A673 (cell line): ENCODE results near the gene KAT14. TPM values are rescaled to one million over a fixed set of nuclear protein-coding genes. Genes with fewer than 3 reads are reported as not detected.
"Not testable (repeated sequence)": the region's sequence is repeated elsewhere in the genome, so short reads cannot be mapped to it uniquely, and the experiment has no call there.

Experiments
- Bru-seq: library from RNA; stranded (reverse); fragments of 400-500 nt; gene quantifications from one replicate; lab custom pipeline; 2021; lab: Mats Ljungman, UMichigan
- BruChase-seq, 2 experiments: library from RNA; stranded (reverse); fragments of 400-500 nt; gene quantifications; one replicate each; lab custom pipeline; 2021; lab: Mats Ljungman, UMichigan
- BruUV-seq: library from RNA; stranded (reverse); fragments of 400-500 nt; replicated peaks from 2 replicates; lab custom pipeline; 2021; lab: Mats Ljungman, UMichigan
- CTCF ChIA-PET: fragments of 300-600 bp; sonication (Branson Sonifier 250); formaldehyde crosslinking; loops from one replicate; lab custom pipeline; 2022; ENCODE audit warnings: antibody characterized with exemption; lab: Charles Lee
- POLR2A ChIA-PET: fragments of 300-600 bp; sonication (Branson Sonifier 250); formaldehyde crosslinking; loops from one replicate; lab custom pipeline; 2022; ENCODE audit warnings: antibody characterized with exemption; ENCODE audit not compliant: low non-redundant PET; lab: Charles Lee
- DNase-seq: peaks from one replicate; pipeline ENCODE4 v3.0.0-alpha.2; 2015; ENCODE audit warnings: low spot score
- H3K27ac ChIP-seq: fragments of 200-600 bp; sonication (generic); 2 replicates; pipeline ENCODE4 v1.5.1; 2016; ENCODE audit warnings: mixed run types, low read depth, mild to moderate bottlenecking, mixed read lengths, antibody characterized with exemption, low read length; ENCODE audit not compliant: poor library complexity, severe bottlenecking
- H3K27me3 ChIP-seq: fragments of 200-600 bp; sonication (generic); replicated peaks from 2 replicates; pipeline ENCODE4 v1.6.1; 2017; ENCODE audit warnings: mixed run types, low read depth, mild to moderate bottlenecking, mixed read lengths, antibody characterized with exemption, low read length; ENCODE audit not compliant: insufficient read depth, poor library complexity
- H3K36me3 ChIP-seq: fragments of 200-600 bp; sonication (generic); 2 replicates; pipeline ENCODE4 v1.6.1; 2016; ENCODE audit warnings: mixed run types, mild to moderate bottlenecking, mixed read lengths, antibody characterized with exemption, low read length; ENCODE audit not compliant: insufficient read depth, poor library complexity, severe bottlenecking
- H3K4me1 ChIP-seq: fragments of 200-600 bp; sonication (generic); 2 replicates; pipeline ENCODE4 v1.6.1; 2017; ENCODE audit warnings: mixed run types, mild to moderate bottlenecking, mixed read lengths, antibody characterized with exemption, low read length; ENCODE audit not compliant: insufficient read depth, poor library complexity, severe bottlenecking
- H3K4me3 ChIP-seq: fragments of 200-600 bp; sonication (generic); 2 replicates; pipeline ENCODE4 v1.5.1; 2016; ENCODE audit warnings: low read depth, mixed run types, mild to moderate bottlenecking, mixed read lengths, low read length; ENCODE audit not compliant: poor library complexity, severe bottlenecking
- H3K9me3 ChIP-seq: fragments of 200-600 bp; sonication (generic); 2 replicates; pipeline ENCODE4 v1.6.1; 2016; ENCODE audit warnings: mixed run types, low read depth, mild to moderate bottlenecking, mixed read lengths, antibody characterized with exemption, low read length; ENCODE audit not compliant: poor library complexity, severe bottlenecking
- EZH2 ChIP-seq: fragments of 200-600 bp; sonication (generic); IDR thresholded peaks from 2 replicates; pipeline ENCODE4 v1.6.1; 2017; ENCODE audit warnings: borderline replicate concordance, low read depth, mild to moderate bottlenecking, mixed read lengths, antibody characterized with exemption, low read length; ENCODE audit not compliant: poor library complexity, severe bottlenecking
- intact Hi-C: fragments of 100-400 bp; cut with micrococcal nuclease; formaldehyde crosslinking; loops from one replicate; pipeline ENCODE4 v1.10.0; 2022; ENCODE audit not compliant: unreplicated experiment
- long read RNA-seq: library from polyadenylated mRNA; stranded (forward); transcript quantifications from one replicate; pipeline ENCODE4 v2.0.0, GENCODE V29; 2022
- total RNA-seq: library from RNA; stranded (reverse); gene quantifications from 2 replicates; pipeline ENCODE4 v1.2.3, GENCODE V29; 2021
- TF ChIP-seq, protein P1 (sequence below): fragments of 300-800, 200-600 bp; sonication (generic); conservative IDR thresholded peaks from 2 replicates; pipeline ENCODE4 v1.5.1; 2017; ENCODE audit warnings: low read depth, mild to moderate bottlenecking, antibody characterized with exemption, low read length, moderate library complexity, mixed read lengths

The KAT14 gene, protein sequence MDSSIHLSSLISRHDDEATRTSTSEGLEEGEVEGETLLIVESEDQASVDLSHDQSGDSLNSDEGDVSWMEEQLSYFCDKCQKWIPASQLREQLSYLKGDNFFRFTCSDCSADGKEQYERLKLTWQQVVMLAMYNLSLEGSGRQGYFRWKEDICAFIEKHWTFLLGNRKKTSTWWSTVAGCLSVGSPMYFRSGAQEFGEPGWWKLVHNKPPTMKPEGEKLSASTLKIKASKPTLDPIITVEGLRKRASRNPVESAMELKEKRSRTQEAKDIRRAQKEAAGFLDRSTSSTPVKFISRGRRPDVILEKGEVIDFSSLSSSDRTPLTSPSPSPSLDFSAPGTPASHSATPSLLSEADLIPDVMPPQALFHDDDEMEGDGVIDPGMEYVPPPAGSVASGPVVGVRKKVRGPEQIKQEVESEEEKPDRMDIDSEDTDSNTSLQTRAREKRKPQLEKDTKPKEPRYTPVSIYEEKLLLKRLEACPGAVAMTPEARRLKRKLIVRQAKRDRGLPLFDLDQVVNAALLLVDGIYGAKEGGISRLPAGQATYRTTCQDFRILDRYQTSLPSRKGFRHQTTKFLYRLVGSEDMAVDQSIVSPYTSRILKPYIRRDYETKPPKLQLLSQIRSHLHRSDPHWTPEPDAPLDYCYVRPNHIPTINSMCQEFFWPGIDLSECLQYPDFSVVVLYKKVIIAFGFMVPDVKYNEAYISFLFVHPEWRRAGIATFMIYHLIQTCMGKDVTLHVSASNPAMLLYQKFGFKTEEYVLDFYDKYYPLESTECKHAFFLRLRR
- 20.1 and 20.6 TPM in 2 replicates for total RNA-seq
- percentile 77 among the genes with signal in this experiment for Bru-seq, nascent RNA
- percentile 65 among the genes with signal in this experiment for BruChase-seq, experiment 1, labeled RNA remaining after a 2-hour chase
- percentile 67 among the genes with signal in this experiment for BruChase-seq, experiment 2, labeled RNA remaining after a 6-hour chase
- long read RNA-seq, partial matches to known transcripts: 7 of 72 reads
- long read RNA-seq, other reads (novel, unspliced or antisense): 62 of 72 reads

DNA sequence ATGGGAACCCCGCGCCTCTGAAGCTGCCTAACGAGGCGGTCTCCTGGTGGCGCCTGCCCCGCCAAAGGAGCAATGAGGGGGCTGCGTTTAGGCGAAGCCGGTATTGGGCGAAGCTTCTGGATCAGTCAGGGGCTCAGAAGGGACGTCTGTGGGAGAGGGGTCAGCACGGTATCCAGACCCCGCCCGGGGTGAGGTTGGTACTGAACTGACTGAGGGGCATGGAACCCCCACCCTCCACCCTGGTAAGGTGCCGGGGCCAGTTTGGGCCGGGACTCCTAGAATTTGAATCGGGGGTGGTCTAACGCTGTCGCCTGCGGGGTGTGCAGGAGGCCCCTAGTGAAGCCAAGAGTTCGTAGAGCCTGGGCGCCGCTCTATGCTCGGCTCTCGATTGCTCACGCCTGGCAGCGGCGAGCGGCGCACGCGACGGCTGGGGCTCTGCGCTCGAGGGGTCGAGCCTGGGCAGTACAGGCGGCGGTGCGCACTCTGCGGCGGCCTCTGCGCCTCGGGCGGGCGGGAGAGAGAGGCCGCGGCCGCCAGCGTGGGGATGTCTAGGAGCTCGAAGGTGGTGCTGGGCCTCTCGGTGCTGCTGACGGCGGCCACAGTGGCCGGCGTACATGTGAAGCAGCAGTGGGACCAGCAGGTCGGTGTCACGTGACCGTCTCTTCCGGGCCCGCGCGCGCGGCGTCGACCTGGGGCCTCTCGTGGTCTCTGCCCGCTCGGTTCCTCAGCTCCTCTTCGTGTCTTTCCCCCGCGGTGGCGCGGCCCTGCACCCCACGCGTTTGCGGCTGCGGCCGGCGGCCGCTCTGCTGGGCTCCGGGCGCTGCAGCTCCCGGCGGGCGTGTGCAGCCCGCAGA is at the start of gene KAT14, which contains the start of gene PET117:
KAT14 (plus strand) TSS at position 452 of the 854 bp plus-strand sequence. CDS start 4,798 bp downstream, outside the sequence.
PET117 (plus strand) TSS at position 452 of the 854 bp plus-strand sequence; CDS start at position 545, 93 bp downstream.
- H3K27ac ChIP-seq: peak within 1 kb of the TSS; percentile 88
- no TSS peak for BruUV-seq
- H3K4me3 ChIP-seq: peak within 1 kb of the TSS; percentile 89
- TF ChIP-seq, protein P1, sequence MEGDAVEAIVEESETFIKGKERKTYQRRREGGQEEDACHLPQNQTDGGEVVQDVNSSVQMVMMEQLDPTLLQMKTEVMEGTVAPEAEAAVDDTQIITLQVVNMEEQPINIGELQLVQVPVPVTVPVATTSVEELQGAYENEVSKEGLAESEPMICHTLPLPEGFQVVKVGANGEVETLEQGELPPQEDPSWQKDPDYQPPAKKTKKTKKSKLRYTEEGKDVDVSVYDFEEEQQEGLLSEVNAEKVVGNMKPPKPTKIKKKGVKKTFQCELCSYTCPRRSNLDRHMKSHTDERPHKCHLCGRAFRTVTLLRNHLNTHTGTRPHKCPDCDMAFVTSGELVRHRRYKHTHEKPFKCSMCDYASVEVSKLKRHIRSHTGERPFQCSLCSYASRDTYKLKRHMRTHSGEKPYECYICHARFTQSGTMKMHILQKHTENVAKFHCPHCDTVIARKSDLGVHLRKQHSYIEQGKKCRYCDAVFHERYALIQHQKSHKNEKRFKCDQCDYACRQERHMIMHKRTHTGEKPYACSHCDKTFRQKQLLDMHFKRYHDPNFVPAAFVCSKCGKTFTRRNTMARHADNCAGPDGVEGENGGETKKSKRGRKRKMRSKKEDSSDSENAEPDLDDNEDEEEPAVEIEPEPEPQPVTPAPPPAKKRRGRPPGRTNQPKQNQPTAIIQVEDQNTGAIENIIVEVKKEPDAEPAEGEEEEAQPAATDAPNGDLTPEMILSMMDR: no peak
- TF ChIP-seq EZH2: no peak
- no peaks in the 10 kb centered on the region for H3K27me3 ChIP-seq
- ChIA-PET POLR2A (no interaction called here), CTCF (no interaction called here)
- H3K9me3 ChIP-seq: no peaks in the 10 kb centered on the region
- no peaks in the 10 kb centered on the region for H3K36me3 ChIP-seq
- DNase-seq: peak; percentile 96
- intact Hi-C loops: no loop called here
- H3K4me1 ChIP-seq: no peaks in the 10 kb centered on the region

DNA sequence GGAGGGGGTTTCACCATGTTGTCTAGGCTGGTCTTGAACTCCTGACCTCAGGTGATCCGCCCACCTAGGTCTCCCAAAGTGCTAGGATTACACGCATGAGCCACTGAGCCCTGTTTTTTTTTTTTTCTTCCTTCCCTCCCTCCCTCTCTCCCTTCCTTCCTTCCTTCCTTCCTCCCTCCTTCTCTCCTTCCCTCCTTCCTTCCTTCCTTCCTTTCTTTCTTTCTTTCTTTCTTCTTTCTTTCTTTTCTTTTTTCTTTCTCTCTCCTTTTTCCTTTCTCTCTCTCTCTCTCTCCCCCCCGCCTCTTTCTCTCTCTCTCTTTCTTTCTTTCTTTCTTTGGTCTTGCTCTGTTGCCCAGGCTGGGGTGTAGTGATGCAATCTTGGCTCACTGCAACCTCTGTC is 49.4 kb upstream of the KAT14 start:
- H3K4me1 ChIP-seq, DNase-seq, BruUV-seq, POLR2A ChIA-PET, CTCF ChIA-PET, H3K27me3 ChIP-seq, H3K9me3 ChIP-seq, H3K4me3 ChIP-seq, intact Hi-C loops, H3K27ac ChIP-seq, H3K36me3 ChIP-seq: not testable (repeated sequence)

DNA sequence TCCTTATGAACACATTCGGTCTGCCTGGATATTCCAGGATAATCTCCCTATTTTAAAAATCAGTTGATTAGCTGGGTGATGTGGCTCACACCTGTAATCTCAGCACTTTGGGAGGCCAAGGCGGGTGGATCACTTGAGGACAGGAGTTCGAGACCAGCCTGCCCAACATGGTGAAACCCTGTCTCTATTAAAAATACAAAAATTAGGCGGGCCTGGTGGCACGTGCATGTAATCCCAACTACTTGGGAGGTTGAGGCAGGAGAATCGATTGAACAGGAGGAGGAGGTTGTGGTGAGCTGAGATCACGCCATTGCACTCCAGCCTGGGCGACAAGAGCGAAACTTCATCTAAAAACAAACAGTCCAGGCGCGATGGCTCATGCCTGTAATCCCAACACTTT is 48.8 kb upstream of the KAT14 start:
- H3K9me3 ChIP-seq, DNase-seq, H3K27ac ChIP-seq, CTCF ChIA-PET, H3K36me3 ChIP-seq, BruUV-seq, H3K27me3 ChIP-seq, intact Hi-C loops, H3K4me3 ChIP-seq, H3K4me1 ChIP-seq, POLR2A ChIA-PET: not testable (repeated sequence)
